IPS-NIHi7 (cell line): Measurements from ENCODE around the gene ZSWIM7.
A peak's percentile ranks its signal among the peaks of the same experiment; 100 is the strongest.
"Not testable (repeated sequence)": the region's sequence is repeated elsewhere in the genome, so short reads cannot be mapped to it uniquely, and the experiment has no call there.

Source experiments
- DNase-seq: peaks from one replicate; pipeline ENCODE4 v3.0.0; 2012; ENCODE audit warnings: mixed read lengths; ENCODE audit errors: extremely low spot score

ZSWIM7 gene

GRCh38 chr17:15957608-15958307 is 41.7 kb downstream of the ZSWIM7 start:
- DNase-seq: no peak

- DNase-seq: no peak
Measured at GRCh38 chr17:15957206-15957605, 42.3 kb downstream of the ZSWIM7 start.

DNA sequence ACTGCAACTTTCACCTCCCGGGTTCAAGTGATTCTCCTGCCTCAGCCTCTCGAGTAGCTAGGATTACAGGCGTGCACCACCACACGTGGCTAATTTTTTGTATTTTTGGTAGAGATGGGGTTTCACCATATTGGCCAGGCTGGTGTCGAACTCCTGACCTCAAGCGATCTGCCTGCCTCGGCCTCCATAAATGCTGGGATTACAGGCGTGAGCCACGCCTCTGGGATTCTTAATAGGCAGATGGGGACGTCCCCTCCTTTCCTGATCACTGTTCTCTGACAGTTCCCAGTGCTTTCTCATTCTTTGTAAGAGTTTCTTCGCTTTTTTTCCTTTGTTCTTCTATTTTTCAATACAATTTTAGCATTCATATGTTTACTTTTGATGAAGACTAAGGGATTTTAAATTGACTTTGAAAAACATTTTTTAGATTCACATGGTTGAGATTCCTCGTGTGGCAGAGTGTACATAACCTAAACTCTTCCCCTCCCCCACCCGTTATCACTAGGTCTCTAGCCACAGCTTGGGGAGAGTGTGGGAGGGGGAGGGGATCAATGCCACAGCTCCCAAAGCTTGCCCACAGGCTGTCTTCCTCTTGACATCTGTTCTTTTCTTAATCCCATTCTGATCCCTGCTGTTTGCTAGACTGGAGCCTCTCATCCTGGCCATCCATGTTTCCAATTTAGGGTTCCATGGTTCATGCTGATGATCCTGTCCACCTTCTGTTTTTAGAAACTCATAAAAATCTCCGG is 43.5 kb downstream of the ZSWIM7 start:
- DNase-seq: peak; percentile 32

- DNase-seq: no peak
Measured at GRCh38 chr17:15954222-15954621, 45.3 kb downstream of the ZSWIM7 start.

GRCh38 chr17:15952916-15953790 is 46.4 kb downstream of the ZSWIM7 start:
- DNase-seq: no peak

DNA sequence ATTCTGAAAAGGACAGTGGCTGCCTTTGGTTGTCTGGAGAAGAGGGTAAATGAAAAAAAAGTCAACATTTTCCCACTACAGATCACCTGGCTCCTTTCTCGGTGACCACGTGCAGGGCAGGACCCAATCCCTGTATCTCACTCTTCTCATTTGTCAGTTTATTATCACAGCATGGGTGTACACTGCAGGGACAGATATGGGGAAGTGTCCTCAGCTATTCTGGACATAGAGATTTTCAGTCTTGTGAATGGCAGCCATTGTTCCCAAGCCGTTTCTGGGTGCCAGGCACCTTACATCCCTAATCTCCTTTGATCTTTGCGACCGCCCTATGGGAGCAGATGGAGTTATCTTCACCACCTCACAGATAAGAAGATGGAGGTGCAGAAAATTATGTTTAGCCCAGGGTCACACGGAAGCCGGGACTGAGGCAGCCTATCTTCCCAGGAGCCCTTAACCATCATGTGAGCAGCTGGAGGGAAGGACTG is 47.4 kb downstream of the ZSWIM7 start:
- no peak for DNase-seq

DNA sequence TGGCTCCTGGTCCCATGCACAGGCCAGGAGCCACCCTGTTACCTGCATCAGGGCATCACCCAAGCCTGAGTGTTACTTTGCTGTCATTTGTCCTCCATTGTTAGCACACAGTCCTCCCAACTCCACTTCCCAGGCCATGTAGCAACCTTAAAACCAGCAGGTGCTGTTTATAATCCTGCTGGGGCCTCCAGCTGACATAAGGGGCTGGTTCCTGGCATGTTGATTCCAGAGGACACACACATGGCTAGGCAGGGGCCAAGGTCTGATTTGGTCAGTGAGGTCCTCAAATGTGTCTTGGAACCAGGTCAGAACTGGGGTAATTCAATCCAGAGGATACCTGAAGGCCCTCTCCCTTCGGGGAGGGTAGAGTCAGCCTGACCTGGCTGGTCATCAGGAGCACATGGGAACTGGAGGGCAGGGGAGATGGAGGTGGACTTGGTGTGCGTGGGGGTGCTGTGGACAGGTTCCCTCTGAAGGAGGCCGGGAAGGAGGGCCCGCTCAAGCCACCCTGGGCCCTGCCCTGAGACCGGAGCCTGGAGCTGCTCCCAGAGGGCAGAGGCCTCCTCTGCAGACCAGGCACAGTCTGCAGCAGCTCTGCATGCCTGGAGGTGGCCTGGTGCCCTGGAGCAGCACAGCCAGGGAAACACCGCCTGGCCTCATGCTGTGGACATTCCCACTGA is 48.0 kb downstream of the ZSWIM7 start:
- no peak for DNase-seq

DNA sequence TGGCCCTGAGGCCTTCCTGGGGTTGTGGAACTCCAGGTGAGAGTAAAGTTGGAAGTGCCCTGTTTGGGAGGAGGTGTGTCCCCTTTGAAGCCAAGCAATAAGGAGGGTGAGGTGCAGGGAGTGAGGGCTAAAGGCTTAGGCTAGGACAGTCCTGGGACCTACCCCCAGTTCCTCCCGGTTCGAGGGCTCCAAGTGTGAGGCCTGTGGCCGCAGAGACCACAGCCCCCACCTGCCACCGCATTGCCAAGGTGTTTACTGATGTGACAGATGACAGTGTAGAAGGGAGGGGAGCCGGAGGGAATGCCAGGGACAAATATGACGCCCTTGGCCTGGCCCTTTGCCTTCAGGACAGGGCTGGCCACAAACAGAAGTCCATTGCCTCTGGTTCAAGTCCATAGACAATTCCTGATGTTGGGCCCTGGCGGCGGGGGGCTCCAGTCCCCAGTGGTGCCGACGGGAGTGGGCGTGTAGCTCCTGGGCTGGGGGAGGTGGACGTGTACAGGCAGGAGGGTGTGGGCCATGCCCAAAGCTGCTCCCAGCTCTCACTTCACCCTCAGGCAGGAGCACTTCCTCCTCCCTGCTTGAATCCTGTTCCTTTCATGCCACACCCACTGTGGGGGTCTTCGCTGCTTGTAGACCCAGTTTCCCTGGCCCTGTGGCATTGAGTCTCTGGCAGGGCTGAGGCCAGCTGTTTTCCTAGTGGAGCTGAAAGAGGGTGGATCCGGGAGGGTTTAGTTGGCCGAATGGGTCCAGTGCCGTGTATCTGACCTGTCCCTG is 51.3 kb downstream of the ZSWIM7 start:
- DNase-seq: peak; percentile 10

DNA sequence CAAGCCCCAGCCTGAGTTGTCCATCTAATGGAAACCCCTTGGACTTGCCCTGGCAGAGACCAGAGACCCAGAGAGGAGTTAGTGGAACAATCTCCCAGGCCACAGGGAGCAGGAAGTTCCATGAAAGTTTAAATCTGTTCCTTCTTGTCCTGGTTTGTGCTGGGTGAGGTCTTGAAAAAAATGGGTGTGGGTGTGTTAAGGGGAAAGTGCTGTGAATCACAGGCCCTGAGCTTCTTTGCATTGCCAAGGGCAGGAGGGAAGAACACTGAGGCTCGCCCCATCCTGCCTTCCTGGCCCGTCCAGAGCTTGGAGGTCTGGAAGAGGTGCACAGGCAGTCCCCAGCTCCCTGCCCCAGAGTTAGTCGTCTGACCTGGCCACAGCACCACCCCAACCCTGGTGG is 52.2 kb downstream of the ZSWIM7 start:
- DNase-seq: no peak

- DNase-seq: peak; percentile 12
Measured at GRCh38 chr17:15946611-15947120, 52.8 kb downstream of the ZSWIM7 start.

GRCh38 chr17:15945527-15946191 is 53.8 kb downstream of the ZSWIM7 start:
- peak; percentile 38 for DNase-seq

DNA sequence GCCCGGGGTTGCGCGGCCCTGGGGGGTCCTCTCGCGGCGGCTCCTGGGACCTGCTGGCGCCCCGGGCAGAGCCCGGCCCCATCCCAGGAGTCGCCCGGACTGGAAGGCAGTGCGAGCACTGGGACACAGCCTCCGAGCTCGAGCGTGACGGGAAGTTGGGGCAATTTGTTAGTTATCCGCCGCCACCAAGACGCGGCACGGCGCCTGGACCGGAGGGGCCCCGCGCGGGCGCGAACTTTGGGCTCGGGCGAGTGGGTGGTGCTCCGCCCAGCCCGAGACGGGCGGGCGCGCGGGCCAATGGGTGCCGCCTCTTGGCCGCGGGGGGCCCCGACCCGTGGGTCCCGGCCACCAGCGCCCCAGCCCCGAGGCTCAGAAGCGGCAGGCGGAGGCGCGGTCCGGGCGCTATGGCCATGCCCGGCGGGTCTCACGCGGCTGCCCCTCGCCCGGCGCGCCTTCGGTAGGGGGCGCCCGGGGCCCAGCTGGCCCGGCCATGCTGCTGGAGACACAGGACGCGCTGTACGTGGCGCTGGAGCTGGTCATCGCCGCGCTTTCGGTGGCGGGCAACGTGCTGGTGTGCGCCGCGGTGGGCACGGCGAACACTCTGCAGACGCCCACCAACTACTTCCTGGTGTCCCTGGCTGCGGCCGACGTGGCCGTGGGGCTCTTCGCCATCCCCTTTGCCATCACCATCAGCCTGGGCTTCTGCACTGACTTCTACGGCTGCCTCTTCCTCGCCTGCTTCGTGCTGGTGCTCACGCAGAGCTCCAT is 54.6 kb downstream of the ZSWIM7 start, which contains the start of gene ADORA2B:
ADORA2B (plus strand) TSS at position 372 of the 768 bp plus-strand sequence; CDS start at position 491, 119 bp downstream.
- DNase-seq: peak; percentile 88

- DNase-seq: peak; percentile 77
Measured at GRCh38 chr17:15943971-15944758, 55.3 kb downstream of the ZSWIM7 start.

DNA sequence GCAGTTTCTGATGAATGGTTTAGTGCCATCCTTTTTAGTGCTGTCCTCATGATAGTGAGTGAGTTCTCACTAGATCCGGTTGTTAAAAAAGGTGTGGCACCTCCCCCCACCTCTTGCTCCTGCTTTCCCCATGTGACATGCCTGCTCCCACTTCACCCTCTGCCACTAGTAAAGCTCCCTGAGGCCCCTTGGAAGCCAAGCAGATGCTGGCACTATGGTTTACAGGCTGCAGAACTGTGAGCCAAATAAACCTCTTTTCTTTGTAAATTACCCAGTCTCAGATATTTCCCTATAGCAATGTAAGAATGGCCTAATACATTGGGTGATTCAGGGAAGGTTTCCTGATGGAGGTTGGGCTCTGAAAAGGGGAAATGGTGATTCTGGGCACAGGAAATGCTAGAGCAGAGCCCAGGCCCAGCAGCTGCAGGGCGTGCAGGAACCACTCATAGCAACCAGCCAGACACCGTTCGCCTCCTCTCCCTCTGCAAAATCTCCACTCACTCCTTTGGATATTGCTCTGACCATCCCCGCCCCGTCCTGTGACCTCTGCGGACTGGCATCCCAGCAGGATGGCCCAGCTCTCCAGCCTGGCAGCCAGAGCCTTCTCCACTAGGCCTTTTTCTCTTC is 57.2 kb downstream of the ZSWIM7 start:
- DNase-seq: no peak

DNA sequence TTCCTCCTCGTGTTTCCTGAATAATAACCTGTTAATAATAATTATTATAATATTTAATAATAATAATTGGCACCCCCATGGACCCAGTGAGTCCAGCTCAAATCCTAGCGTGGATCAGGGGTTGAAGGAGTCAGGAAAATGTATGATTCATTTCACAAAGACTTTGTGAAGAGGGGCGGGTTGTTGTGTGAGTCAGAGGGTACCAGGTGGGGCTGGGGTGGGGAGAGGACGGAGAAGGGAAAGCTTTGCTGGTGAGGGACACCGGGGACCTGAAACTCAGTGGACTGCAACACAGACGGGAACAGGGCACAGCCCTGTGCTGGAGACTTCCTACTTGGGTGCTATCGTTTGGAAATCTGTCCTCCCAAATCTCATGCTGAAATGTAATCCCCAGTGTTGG is 57.7 kb downstream of the ZSWIM7 start:
- no peak for DNase-seq

- not testable (repeated sequence) for DNase-seq
Measured at GRCh38 chr17:15936481-15936880, 63.0 kb downstream of the ZSWIM7 start.

GRCh38 chr17:15935891-15936290 is 63.6 kb downstream of the ZSWIM7 start:
- DNase-seq: no peak

DNA sequence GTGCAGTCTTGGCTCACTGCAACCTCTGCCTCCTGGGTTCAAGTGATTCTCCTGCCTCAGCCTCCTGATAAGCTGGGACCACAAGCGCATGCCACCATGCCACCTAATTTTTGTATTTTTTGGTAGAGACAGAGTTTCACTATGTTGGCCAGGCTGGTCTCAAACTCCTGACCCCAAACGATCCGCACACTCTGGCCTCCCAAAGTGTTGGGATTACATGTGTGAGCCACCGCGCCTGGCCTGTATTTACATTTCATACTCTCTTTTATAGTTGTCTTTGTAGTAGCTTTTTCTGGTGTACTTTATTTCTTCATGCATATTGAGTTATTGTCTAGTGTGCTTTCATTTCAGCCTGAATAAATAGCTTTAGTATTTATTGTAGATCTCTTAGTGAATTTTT is 64.6 kb downstream of the ZSWIM7 start:
- no peak for DNase-seq
